Adipocyte (in vitro differentiated cells): ENCODE data around the gene FGF8.

Experiments
- DNase-seq: peaks from one replicate; pipeline ENCODE4 v3.0.0-alpha.2; 2015; ENCODE audit warnings: low read depth
- H3K27me3 ChIP-seq: replicated peaks from 2 replicates; pipeline ENCODE4 v1.7.0; 2013; ENCODE audit warnings: mild to moderate bottlenecking, low read length, moderate library complexity; ENCODE audit not compliant: control insufficient read depth, insufficient read depth
- H3K36me3 ChIP-seq: 2 replicates; pipeline ENCODE4 v1.7.0; 2013; ENCODE audit warnings: low read length, mild to moderate bottlenecking, moderate library complexity; ENCODE audit not compliant: control insufficient read depth, insufficient read depth, severe bottlenecking
- H3K4me1 ChIP-seq: 2 replicates; pipeline ENCODE4 v1.7.0; 2013; ENCODE audit warnings: mild to moderate bottlenecking, low read length, moderate library complexity; ENCODE audit not compliant: control insufficient read depth, insufficient read depth
- H3K4me3 ChIP-seq: 2 replicates; pipeline ENCODE4 v1.7.0; 2013; ENCODE audit warnings: mild to moderate bottlenecking, low read length, moderate library complexity
- H3K9ac ChIP-seq: 2 replicates; pipeline ENCODE4 v1.7.0; 2013; ENCODE audit warnings: mild to moderate bottlenecking, low read length, moderate library complexity
- H3K9me3 ChIP-seq: 2 replicates; pipeline ENCODE4 v1.7.0; 2013; ENCODE audit warnings: mild to moderate bottlenecking, low read length, moderate library complexity; ENCODE audit not compliant: control insufficient read depth

The FGF8 gene

GRCh38 chr10:101772895-101773761, 2.8 kb downstream of the FGF8 start:
- no peak for DNase-seq
- H3K4me3 ChIP-seq: no peak overlapping the region
- H3K36me3 ChIP-seq: no peaks in the 10 kb centered on the region
- peaks cover 65% of the 10 kb centered on the region for H3K27me3 ChIP-seq
- no peaks in the 10 kb centered on the region for H3K4me1 ChIP-seq
- no peak overlapping the region for H3K9ac ChIP-seq
- H3K9me3 ChIP-seq: no peaks in the 10 kb centered on the region

- H3K4me1 ChIP-seq: no peaks in the 10 kb centered on the region
- H3K9me3 ChIP-seq: no peaks in the 10 kb centered on the region
- DNase-seq: no peak
- peaks cover 67% of the 10 kb centered on the region for H3K27me3 ChIP-seq
- H3K9ac ChIP-seq: no peak overlapping the region
- H3K4me3 ChIP-seq: no peak overlapping the region
- H3K36me3 ChIP-seq: no peaks in the 10 kb centered on the region
These were observed 3.7 kb downstream of the FGF8 start for GRCh38 chr10:101772017-101772894.

DNA sequence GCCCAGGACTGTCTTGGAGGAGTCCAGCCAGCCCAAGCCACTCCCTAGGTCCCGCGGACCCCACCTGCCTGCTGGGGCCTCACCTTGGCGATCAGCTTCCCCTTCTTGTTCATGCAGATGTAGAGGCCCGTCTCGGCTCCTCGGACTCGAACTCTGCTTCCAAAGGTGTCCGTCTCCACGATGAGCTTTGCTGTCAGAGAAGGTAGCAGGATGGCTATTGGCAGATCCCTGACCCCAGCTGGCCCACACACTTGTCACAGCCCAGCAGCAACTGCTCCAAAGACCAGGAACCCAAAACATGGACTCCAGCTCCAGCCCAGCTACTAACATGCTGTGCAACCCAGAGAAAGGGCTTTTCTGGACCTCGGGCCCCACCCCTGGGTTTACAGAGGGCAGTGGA, 4.5 kb downstream of the FGF8 start:
- no peaks in the 10 kb centered on the region for H3K36me3 ChIP-seq
- H3K9ac ChIP-seq: no peak overlapping the region
- no peak for DNase-seq
- peaks cover 74% of the 10 kb centered on the region for H3K27me3 ChIP-seq
- no peaks in the 10 kb centered on the region for H3K4me1 ChIP-seq
- H3K9me3 ChIP-seq: no peaks in the 10 kb centered on the region
- H3K4me3 ChIP-seq: no peak overlapping the region

GRCh38 chr10:101770331-101771215, 5.3 kb downstream of the FGF8 start:
- Histone ChIP-seq H3K4me1 (no peaks in the 10 kb centered on the region), H3K27me3 (peaks cover 82% of the 10 kb centered on the region), H3K9ac (no peak overlapping the region), H3K36me3 (no peaks in the 10 kb centered on the region), H3K4me3 (no peak overlapping the region), H3K9me3 (no peaks in the 10 kb centered on the region)
- no peak for DNase-seq

GRCh38 chr10:101769541-101770180, 6.3 kb downstream of the FGF8 start:
- H3K4me3 ChIP-seq: no peak overlapping the region
- H3K27me3 ChIP-seq: peaks cover 86% of the 10 kb centered on the region
- H3K4me1 ChIP-seq: no peaks in the 10 kb centered on the region
- no peaks in the 10 kb centered on the region for H3K9me3 ChIP-seq
- no peak for DNase-seq
- no peaks in the 10 kb centered on the region for H3K36me3 ChIP-seq
- no peak overlapping the region for H3K9ac ChIP-seq

- Histone ChIP-seq H3K9me3 (no peaks in the 10 kb centered on the region), H3K36me3 (no peaks in the 10 kb centered on the region), H3K27me3 (peaks cover 78% of the 10 kb centered on the region), H3K9ac (no peak overlapping the region), H3K4me1 (no peaks in the 10 kb centered on the region), H3K4me3 (no peak overlapping the region)
- DNase-seq: no peak
These were observed 7.1 kb downstream of the FGF8 start for GRCh38 chr10:101768791-101769170.

GRCh38 chr10:101767966-101768790, 7.7 kb downstream of the FGF8 start:
- Histone ChIP-seq H3K36me3 (no peaks in the 10 kb centered on the region), H3K4me3 (no peak overlapping the region), H3K27me3 (peaks cover 76% of the 10 kb centered on the region), H3K9me3 (no peaks in the 10 kb centered on the region), H3K4me1 (no peaks in the 10 kb centered on the region), H3K9ac (no peak overlapping the region)
- DNase-seq: no peak

GRCh38 chr10:101767600-101767945, 8.3 kb downstream of the FGF8 start:
- Histone ChIP-seq H3K27me3 (peaks cover 70% of the 10 kb centered on the region), H3K9ac (no peak overlapping the region), H3K4me3 (no peak overlapping the region), H3K36me3 (no peaks in the 10 kb centered on the region), H3K9me3 (no peaks in the 10 kb centered on the region), H3K4me1 (no peaks in the 10 kb centered on the region)
- no peak for DNase-seq

- no peaks in the 10 kb centered on the region for H3K36me3 ChIP-seq
- no peak overlapping the region for H3K9ac ChIP-seq
- no peaks in the 10 kb centered on the region for H3K9me3 ChIP-seq
- peaks cover 64% of the 10 kb centered on the region for H3K27me3 ChIP-seq
- H3K4me1 ChIP-seq: no peaks in the 10 kb centered on the region
- DNase-seq: no peak
- no peak overlapping the region for H3K4me3 ChIP-seq
These were observed 8.9 kb downstream of the FGF8 start for GRCh38 chr10:101766753-101767599.
